Measurements from ENCODE around the gene CYP3A5.
A peak's percentile ranks its signal among the peaks of the same experiment; 100 is the strongest.
"Not testable (repeated sequence)": the region's sequence is repeated elsewhere in the genome, so short reads cannot be mapped to it uniquely, and the experiment has no call there.

Gene CYP3A5

DNA sequence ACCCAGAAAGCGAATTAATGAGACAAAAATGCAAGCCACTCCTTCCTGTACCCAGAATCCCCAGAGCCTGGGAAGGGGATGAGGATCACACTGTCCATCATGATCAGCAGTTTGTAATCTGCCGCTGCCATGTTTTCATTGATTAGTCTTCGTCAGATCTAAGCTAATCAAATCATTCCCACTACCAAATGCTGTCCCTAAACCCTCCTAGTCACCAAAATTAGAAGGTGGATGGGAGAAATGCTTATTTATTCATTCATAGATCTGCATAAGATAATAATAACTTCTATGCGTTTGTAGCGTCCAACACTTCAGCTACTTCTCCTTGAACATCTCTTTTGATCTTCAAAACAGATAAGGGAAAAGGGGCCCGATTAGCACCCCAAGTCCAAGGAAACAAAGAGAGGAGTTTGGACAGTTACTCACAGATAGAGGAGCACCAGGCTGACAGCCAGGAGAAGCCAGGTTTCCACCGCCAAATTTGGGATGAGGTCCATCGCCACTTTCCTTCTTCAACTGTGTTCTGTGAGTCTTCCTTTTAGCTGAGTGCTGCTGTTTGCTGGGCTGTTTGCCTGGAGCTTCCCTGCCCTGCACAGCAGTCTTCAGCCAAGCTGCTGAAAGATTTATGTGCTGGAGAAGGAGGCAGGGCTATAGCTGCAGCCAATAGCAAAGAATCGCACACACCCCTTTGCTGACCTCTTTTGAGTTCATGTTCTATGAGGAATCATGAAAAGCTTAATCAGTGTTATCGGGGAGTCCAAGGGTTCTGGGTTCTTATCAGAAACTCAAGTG is at the start of gene CYP3A5:
Gene CYP3A5, minus strand, starts transcription at position 597 of the 792 bp plus-strand sequence. Its CDS starts 100 bp downstream, at position 497.
- Mint-ChIP-seq H3K27ac (peak within 1 kb of the TSS; percentile 6), H3K36me3 (ENCODE audit: low read depth) (peaks cover 7% of the 10 kb centered on the region), H3K4me1 (peaks cover 19% of the 10 kb centered on the region), H3K9me3 (peaks cover 29% of the 10 kb centered on the region), H3K4me3 (no peak within 1 kb of the TSS), H3K27me3 (ENCODE audit: low read depth, poor library complexity) (peaks cover 5% of the 10 kb centered on the region)
- peak; percentile 10 for DNase-seq
- TF ChIP-seq, protein P1, sequence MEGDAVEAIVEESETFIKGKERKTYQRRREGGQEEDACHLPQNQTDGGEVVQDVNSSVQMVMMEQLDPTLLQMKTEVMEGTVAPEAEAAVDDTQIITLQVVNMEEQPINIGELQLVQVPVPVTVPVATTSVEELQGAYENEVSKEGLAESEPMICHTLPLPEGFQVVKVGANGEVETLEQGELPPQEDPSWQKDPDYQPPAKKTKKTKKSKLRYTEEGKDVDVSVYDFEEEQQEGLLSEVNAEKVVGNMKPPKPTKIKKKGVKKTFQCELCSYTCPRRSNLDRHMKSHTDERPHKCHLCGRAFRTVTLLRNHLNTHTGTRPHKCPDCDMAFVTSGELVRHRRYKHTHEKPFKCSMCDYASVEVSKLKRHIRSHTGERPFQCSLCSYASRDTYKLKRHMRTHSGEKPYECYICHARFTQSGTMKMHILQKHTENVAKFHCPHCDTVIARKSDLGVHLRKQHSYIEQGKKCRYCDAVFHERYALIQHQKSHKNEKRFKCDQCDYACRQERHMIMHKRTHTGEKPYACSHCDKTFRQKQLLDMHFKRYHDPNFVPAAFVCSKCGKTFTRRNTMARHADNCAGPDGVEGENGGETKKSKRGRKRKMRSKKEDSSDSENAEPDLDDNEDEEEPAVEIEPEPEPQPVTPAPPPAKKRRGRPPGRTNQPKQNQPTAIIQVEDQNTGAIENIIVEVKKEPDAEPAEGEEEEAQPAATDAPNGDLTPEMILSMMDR (IDR thresholded peaks at IDR 0.05) = no peak

DNA sequence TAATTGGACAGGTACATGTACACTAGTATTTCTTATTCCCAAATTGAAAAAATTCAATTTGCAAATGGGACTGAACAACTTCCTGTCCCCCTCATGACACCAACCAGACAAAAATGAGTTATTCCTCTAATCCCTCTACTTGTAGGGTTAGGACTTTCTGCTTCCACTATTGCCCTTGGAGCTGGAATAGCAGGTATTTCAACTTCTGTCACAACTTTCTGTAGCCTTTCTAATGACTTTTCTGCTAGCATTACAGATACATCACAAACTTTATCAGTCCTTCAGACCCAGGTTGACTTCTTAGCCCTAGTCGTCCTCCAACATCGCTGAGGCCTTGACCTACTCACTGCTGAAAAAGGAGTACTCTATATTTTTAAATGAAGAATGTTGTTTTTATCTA is 48.8 kb upstream of the CYP3A5 start:
- Mint-ChIP-seq H3K4me1 (no peaks in the 10 kb centered on the region), H3K27me3 (ENCODE audit: low read depth, poor library complexity) (no peaks in the 10 kb centered on the region), H3K27ac (no peak overlapping the region), H3K36me3 (ENCODE audit: low read depth) (no peaks in the 10 kb centered on the region), H3K9me3 (no peaks in the 10 kb centered on the region), H3K4me3 (no peak overlapping the region)
- TF ChIP-seq, protein P1 (IDR thresholded peaks at IDR 0.05) = no peak
- no peak for DNase-seq

- H3K27ac Mint-ChIP-seq; H3K4me3 Mint-ChIP-seq; H3K9me3 Mint-ChIP-seq; H3K36me3 Mint-ChIP-seq (ENCODE audit: low read depth); DNase-seq; H3K4me1 Mint-ChIP-seq: not testable (repeated sequence)
- H3K27me3 Mint-ChIP-seq (ENCODE audit: low read depth, poor library complexity) = peaks cover 15% of the 10 kb centered on the region
Measured at GRCh38 chr7:99723201-99723600, 43.4 kb upstream of the CYP3A5 start.

- no peak for DNase-seq
- no peaks in the 10 kb centered on the region for H3K36me3 Mint-ChIP-seq (ENCODE audit: low read depth)
- H3K27me3 Mint-ChIP-seq (ENCODE audit: low read depth, poor library complexity) = peaks cover 16% of the 10 kb centered on the region
- H3K27ac Mint-ChIP-seq = no peak overlapping the region
- TF ChIP-seq, protein P1 (IDR thresholded peaks at IDR 0.05) = no peak
- H3K4me3 Mint-ChIP-seq = no peak overlapping the region
- peaks cover 3% of the 10 kb centered on the region for H3K9me3 Mint-ChIP-seq
- no peaks in the 10 kb centered on the region for H3K4me1 Mint-ChIP-seq
Measured at GRCh38 chr7:99720800-99721595, 41.2 kb upstream of the CYP3A5 start.

- Mint-ChIP-seq H3K4me1 (no peaks in the 10 kb centered on the region), H3K27me3 (ENCODE audit: low read depth, poor library complexity) (peaks cover 20% of the 10 kb centered on the region), H3K4me3 (no peak overlapping the region)
Measured at GRCh38 chr7:99719996-99720769, 40.4 kb upstream of the CYP3A5 start.

More at GRCh38 chr7:99719996-99720769, 40.4 kb upstream of the CYP3A5 start:
- no peak for DNase-seq
- TF ChIP-seq, protein P1 (IDR thresholded peaks at IDR 0.05) = no peak
- Mint-ChIP-seq H3K27ac (no peak overlapping the region), H3K9me3 (peaks cover 4% of the 10 kb centered on the region), H3K36me3 (ENCODE audit: low read depth) (no peaks in the 10 kb centered on the region)
